ENCODE results near the gene CFAP20DC. TPM values are rescaled to one million over a fixed set of nuclear protein-coding genes. Genes with fewer than 3 reads are reported as not detected.

CFAP20DC gene
- total and polyA plus RNA-seq, 2 of the 4 experiments (the other 2 are of a cell fraction): 1.2 to 1.6 TPM

- DNase-seq: no peak
- no peak overlapping the region for H2AK9ac ChIP-seq (replicated peaks; ENCODE audit: low read depth, low read length, poor library complexity)
- H3K14ac ChIP-seq (replicated peaks; ENCODE audit: low read depth, low read length): no peak overlapping the region
- TF ChIP-seq POLR2A (IDR thresholded peaks at IDR 0.05; ENCODE audit: low read depth, low read length) (no peak), SMC3 (IDR thresholded peaks at IDR 0.05; ENCODE audit: low read depth, low read length) (no peak), BHLHE40 (IDR thresholded peaks at IDR 0.05; ENCODE audit: low read depth, low read length) (no peak), ELK1 (IDR thresholded peaks at IDR 0.05; ENCODE audit: borderline replicate concordance, low read depth, low read length) (no peak), MXI1 (IDR thresholded peaks at IDR 0.05; ENCODE audit: borderline replicate concordance, low read depth, low read length) (no peak), RAD21 (IDR thresholded peaks at IDR 0.05; ENCODE audit: low read length) (no peak), CEBPB (IDR thresholded peaks at IDR 0.05; ENCODE audit: low read depth, low read length) (no peak), CTCF (conservative IDR thresholded peaks at IDR 0.05; ENCODE audit: low read depth, low read length) (no peak), MAFK (IDR thresholded peaks at IDR 0.05; ENCODE audit: low read depth, low read length) (no peak), FOS (IDR thresholded peaks at IDR 0.05; ENCODE audit: low read depth, low read length) (no peak), CHD1 (IDR thresholded peaks at IDR 0.05; ENCODE audit: low read depth, low read length) (no peak), MAZ (IDR thresholded peaks at IDR 0.05; ENCODE audit: borderline replicate concordance, low read depth, low read length) (no peak), NFE2L2 (IDR thresholded peaks at IDR 0.05; ENCODE audit: low read depth, low read length) (no peak), RFX5 (IDR thresholded peaks at IDR 0.05; ENCODE audit: low read depth, low read length) (no peak), USF2 (IDR thresholded peaks at IDR 0.05; ENCODE audit: low read depth, low read length) (no peak), RCOR1 (IDR thresholded peaks at IDR 0.05; ENCODE audit: insufficient replicate concordance, low read length) (no peak)
- 0 out of 2 replicates have a peak, but pooled peaks cover 2% of the 10 kb centered on the region for H3K9me3 ChIP-seq (ENCODE audit: control insufficient read depth, insufficient read depth, low read length)
- H4K20me1 ChIP-seq (ENCODE audit: insufficient read depth, low read length): no peaks in the 10 kb centered on the region
- no peak overlapping the region for H3K27ac ChIP-seq (ENCODE audit: insufficient read depth, low read length)
- dilution Hi-C loops (cut with HindIII; ENCODE audit: low sequenced_read_pairs, unreplicated experiment) (no loop called here), in situ Hi-C loops (cut with MboI; ENCODE audit: low sequenced_read_pairs) (no loop called here), intact Hi-C loops (cut with micrococcal nuclease) (no loop called here)
- no peak overlapping the region for H3K23ac ChIP-seq (ENCODE audit: low read depth, low read length)
- no peak overlapping the region for H2BK15ac ChIP-seq (ENCODE audit: low read depth, low read length)
- no peaks in the 10 kb centered on the region for H3K27me3 ChIP-seq (ENCODE audit: control insufficient read depth, insufficient read depth, low read length)
- no peak overlapping the region for H3K4me2 ChIP-seq (ENCODE audit: low read depth, low read length)
- WGBS, 2 experiments (ENCODE audit: extremely low coverage in 2 of 2, insufficient read length in 1 of 2): no CpG with 5 or more reads among the region's 2 CpGs
- H3K9ac ChIP-seq (ENCODE audit: low read depth, low read length): no peak overlapping the region
- H3K36me3 ChIP-seq (ENCODE audit: control insufficient read depth, insufficient read depth, low read length): no peaks in the 10 kb centered on the region
- no peak overlapping the region for H2AK5ac ChIP-seq (ENCODE audit: low read depth, low read length)
- H3K9me1 ChIP-seq (ENCODE audit: insufficient read depth, low read length): no peaks in the 10 kb centered on the region
- ATAC-seq (ENCODE audit: low read depth): no peak
- no peak overlapping the region for H2BK5ac ChIP-seq (ENCODE audit: low read depth, low read length, poor library complexity, severe bottlenecking)
- H2BK20ac ChIP-seq (ENCODE audit: low read depth, low read length): no peak overlapping the region
- no peak overlapping the region for H3K4ac ChIP-seq (ENCODE audit: low read depth, low read length)
- ChIA-PET POLR2A (ENCODE audit: unreplicated experiment) (no interaction called here), CTCF (no interaction called here)
- no peak overlapping the region for H2AFZ ChIP-seq (replicated peaks; ENCODE audit: low read length, poor library complexity)
- no peak overlapping the region for H4K5ac ChIP-seq (ENCODE audit: low read depth, low read length)
- no peak overlapping the region for H3K56ac ChIP-seq (ENCODE audit: extremely low read depth, insufficient read depth, low read length)
- no peak overlapping the region for H3K4me3 ChIP-seq (ENCODE audit: insufficient read depth, low read depth, low read length)
- H4K8ac ChIP-seq (ENCODE audit: low read depth in 2 of 2, low read length in 2 of 2): no peak overlapping the region
- H4K91ac ChIP-seq (ENCODE audit: insufficient read depth, low read depth, low read length): no peak overlapping the region
- no peaks in the 10 kb centered on the region for H3K79me1 ChIP-seq (ENCODE audit: low read depth in 1 of 2, low read length in 2 of 2)
- no TSS peak for BruUV-seq (replicated peaks)
- no peaks in the 10 kb centered on the region for H3K4me1 ChIP-seq (ENCODE audit: control insufficient read depth, insufficient read depth, low read length)
- H2BK120ac ChIP-seq (ENCODE audit: low read depth, low read length): no peak overlapping the region
- no peak overlapping the region for H3K18ac ChIP-seq (ENCODE audit: low read depth, low read length)
These were observed 103.0 kb downstream of the CFAP20DC start for GRCh38 chr3:58946875-58947274.
